KMS-11 (cell line): Measurements from ENCODE around the gene LNPEP.
"Not testable (repeated sequence)": the region's sequence is repeated elsewhere in the genome, so short reads cannot be mapped to it uniquely, and the experiment has no call there.

Source experiments
- H2AFZ ChIP-seq: fragments of 200-600 bp; sonication (generic); 2 replicates; pipeline ENCODE4 v1.6.1; 2016; ENCODE audit warnings: antibody characterized with exemption, mixed run types, low read depth
- H3K27ac ChIP-seq: fragments of 200-600 bp; sonication (generic); 2 replicates; pipeline ENCODE4 v1.6.1; 2016; ENCODE audit warnings: mild to moderate bottlenecking, mixed run types
- H3K27me3 ChIP-seq: fragments of 200-600 bp; sonication (generic); 2 replicates; pipeline ENCODE4 v1.6.1; 2017; ENCODE audit warnings: mild to moderate bottlenecking, low read depth, mixed run types, moderate library complexity; ENCODE audit not compliant: insufficient read depth
- H3K36me3 ChIP-seq: fragments of 200-600 bp; sonication (generic); 2 replicates; pipeline ENCODE4 v1.6.1; 2017; ENCODE audit warnings: mild to moderate bottlenecking, mixed run types; ENCODE audit not compliant: insufficient read depth
- H3K4me1 ChIP-seq: fragments of 200-600 bp; sonication (generic); 2 replicates; pipeline ENCODE4 v1.6.1; 2016; ENCODE audit warnings: mild to moderate bottlenecking, low read depth, mixed run types; ENCODE audit not compliant: poor library complexity, severe bottlenecking
- H3K4me2 ChIP-seq: fragments of 200-600 bp; sonication (generic); 2 replicates; pipeline ENCODE4 v1.7.0; 2016; ENCODE audit warnings: mild to moderate bottlenecking, mixed run types
- H3K4me3 ChIP-seq: fragments of 200-600 bp; sonication (generic); IDR thresholded peaks from 2 replicates; pipeline ENCODE4 v1.6.1; 2017; ENCODE audit warnings: low read depth, low read length, mixed read lengths; ENCODE audit not compliant: insufficient read depth
- H3K79me2 ChIP-seq: fragments of 200-600 bp; sonication (generic); 2 replicates; pipeline ENCODE4 v1.6.1; 2016; ENCODE audit warnings: low read depth, mixed run types; ENCODE audit not compliant: insufficient read depth
- H3K9ac ChIP-seq: fragments of 200-600 bp; sonication (generic); 2 replicates; pipeline ENCODE4 v1.6.1; 2016; ENCODE audit warnings: mild to moderate bottlenecking, mixed run types
- H4K20me1 ChIP-seq: fragments of 200-600 bp; sonication (generic); 2 replicates; pipeline ENCODE4 v1.6.1; 2016; ENCODE audit warnings: mild to moderate bottlenecking, mixed run types; ENCODE audit not compliant: insufficient read depth
- TF ChIP-seq, protein P1 (sequence below): fragments of 200-600 bp; sonication (generic); conservative IDR thresholded peaks from 2 replicates; pipeline ENCODE4 v1.6.1; 2017; ENCODE audit warnings: low read depth, mild to moderate bottlenecking, antibody characterized with exemption, low read length, moderate library complexity, mixed read lengths

Gene LNPEP

DNA sequence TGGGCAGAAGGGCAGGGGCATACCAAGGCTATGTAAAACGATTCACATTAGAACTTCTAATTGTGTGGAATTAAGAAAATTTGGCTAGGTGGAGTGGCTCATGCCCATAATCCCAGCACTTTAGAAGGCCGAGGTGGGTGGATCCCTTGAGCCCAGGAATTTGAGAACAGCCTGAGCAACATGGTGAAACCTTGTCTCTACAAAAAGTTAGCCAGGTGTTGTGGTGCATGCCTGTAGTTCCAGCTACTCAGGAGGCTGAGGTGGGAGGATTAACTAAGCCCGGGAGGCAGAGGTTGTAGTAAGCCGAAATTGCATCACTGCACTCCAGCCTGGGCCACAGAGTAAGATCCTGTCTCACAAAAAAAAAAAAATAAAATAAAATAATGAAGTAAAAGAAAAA is 141.4 kb downstream of the LNPEP start:
- no peak overlapping the region for H3K4me3 ChIP-seq
- no peaks in the 10 kb centered on the region for H3K4me1 ChIP-seq
- no peak overlapping the region for H2AFZ ChIP-seq
- H3K9ac ChIP-seq = no peak overlapping the region
- no peaks in the 10 kb centered on the region for H3K79me2 ChIP-seq
- H4K20me1 ChIP-seq = no peaks in the 10 kb centered on the region
- H3K27ac ChIP-seq = no peak overlapping the region
- H3K36me3 ChIP-seq = no peaks in the 10 kb centered on the region
- H3K27me3 ChIP-seq = no peaks in the 10 kb centered on the region
- TF ChIP-seq, protein P1, sequence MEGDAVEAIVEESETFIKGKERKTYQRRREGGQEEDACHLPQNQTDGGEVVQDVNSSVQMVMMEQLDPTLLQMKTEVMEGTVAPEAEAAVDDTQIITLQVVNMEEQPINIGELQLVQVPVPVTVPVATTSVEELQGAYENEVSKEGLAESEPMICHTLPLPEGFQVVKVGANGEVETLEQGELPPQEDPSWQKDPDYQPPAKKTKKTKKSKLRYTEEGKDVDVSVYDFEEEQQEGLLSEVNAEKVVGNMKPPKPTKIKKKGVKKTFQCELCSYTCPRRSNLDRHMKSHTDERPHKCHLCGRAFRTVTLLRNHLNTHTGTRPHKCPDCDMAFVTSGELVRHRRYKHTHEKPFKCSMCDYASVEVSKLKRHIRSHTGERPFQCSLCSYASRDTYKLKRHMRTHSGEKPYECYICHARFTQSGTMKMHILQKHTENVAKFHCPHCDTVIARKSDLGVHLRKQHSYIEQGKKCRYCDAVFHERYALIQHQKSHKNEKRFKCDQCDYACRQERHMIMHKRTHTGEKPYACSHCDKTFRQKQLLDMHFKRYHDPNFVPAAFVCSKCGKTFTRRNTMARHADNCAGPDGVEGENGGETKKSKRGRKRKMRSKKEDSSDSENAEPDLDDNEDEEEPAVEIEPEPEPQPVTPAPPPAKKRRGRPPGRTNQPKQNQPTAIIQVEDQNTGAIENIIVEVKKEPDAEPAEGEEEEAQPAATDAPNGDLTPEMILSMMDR = no peak
- no peak overlapping the region for H3K4me2 ChIP-seq

DNA sequence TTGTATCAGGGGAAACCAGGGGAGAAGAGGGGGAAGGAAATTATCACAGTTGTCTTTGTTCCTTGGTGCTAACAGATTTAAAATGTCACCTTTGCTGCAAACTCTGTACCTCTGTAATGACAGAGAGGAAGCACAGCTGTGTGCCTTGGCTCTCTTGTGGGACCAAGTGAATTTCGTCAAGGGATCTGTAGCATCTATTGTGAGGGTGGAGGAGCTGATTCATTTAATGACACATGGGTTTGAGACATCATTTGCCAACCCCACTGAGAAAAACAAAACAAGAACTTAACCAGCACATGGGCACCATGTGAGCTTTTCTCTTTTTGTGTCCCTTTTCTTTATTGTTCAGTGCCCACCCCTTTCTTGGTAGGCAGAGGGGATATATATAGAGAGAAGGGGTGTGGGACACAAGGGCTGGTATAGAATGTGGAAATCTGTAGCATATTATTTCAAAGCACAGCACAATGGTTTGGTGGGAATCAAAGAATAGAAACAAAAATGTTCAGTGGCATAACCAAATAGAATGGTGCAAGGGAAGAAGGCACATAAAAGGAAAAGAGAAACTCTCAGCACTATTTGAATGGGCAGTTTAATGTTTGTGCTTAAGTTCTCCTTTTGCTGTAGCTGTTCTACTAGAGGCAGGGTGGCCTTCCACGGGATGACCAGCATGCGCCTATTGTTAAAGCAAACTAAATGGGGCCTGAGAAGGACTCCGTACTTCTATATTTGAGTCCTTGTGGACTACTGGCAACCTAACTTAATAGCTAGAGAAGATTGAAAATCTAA is 143.3 kb downstream of the LNPEP start:
- no peak overlapping the region for H3K4me3 ChIP-seq
- no peak overlapping the region for H3K4me2 ChIP-seq
- no peaks in the 10 kb centered on the region for H4K20me1 ChIP-seq
- no peaks in the 10 kb centered on the region for H3K27me3 ChIP-seq
- H3K36me3 ChIP-seq = no peaks in the 10 kb centered on the region
- TF ChIP-seq, protein P1 = no peak
- no peaks in the 10 kb centered on the region for H3K79me2 ChIP-seq
- no peak overlapping the region for H3K27ac ChIP-seq
- H3K4me1 ChIP-seq = no peaks in the 10 kb centered on the region
- no peak overlapping the region for H2AFZ ChIP-seq
- no peak overlapping the region for H3K9ac ChIP-seq

DNA sequence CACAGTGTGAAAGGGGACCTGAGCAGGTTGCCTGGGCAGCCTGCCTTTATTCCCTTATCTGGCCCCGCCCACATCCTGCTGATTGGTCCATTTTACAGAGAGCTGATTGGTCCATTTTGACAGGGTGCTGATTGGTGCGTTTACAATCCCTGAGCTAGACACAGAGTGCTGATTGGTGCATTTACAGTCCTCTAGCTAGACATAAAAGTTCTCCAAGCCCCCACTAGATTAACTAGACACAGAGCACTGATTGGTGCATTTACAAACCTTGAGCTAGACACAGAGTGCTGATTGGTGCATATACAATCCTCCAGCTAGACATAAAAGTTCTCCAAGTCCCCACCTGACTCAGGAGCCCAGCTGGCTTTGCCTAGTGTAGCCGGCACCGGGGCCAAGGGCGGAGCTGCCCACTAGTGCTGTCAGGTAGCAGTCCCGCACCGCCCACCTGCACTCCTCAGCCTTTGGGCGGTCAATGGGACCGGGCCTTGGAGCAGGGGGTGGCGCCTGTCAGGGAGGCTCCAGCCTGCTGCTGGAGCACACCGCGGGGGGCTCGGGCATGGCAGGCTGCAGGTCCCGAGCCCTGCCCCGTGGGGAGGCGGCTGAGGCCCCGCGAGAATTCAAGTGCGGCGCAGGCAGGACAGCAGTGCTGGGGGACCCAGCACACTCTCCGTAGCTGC is 149.0 kb downstream of the LNPEP start:
- H4K20me1 ChIP-seq, H3K79me2 ChIP-seq, H2AFZ ChIP-seq, H3K4me2 ChIP-seq, H3K27me3 ChIP-seq, H3K36me3 ChIP-seq, H3K9ac ChIP-seq, H3K4me1 ChIP-seq, H3K27ac ChIP-seq, H3K4me3 ChIP-seq: not testable (repeated sequence)

- TF ChIP-seq, protein P1 = no peak
- Histone ChIP-seq H4K20me1 (no peaks in the 10 kb centered on the region), H2AFZ (no peak overlapping the region), H3K79me2 (no peaks in the 10 kb centered on the region), H3K4me2 (no peak overlapping the region), H3K36me3 (no peaks in the 10 kb centered on the region), H3K4me1 (no peaks in the 10 kb centered on the region), H3K27me3 (no peaks in the 10 kb centered on the region), H3K9ac (no peak overlapping the region), H3K27ac (no peak overlapping the region), H3K4me3 (no peak overlapping the region)
These were observed 149.7 kb downstream of the LNPEP start for GRCh38 chr5:97085459-97086181.
